DMS53 (cell line): ENCODE measurements around the gene PINLYP.

ENCODE experiments used
- DNase-seq: peaks from one replicate; lab custom pipeline; 2025; lab: John Stamatoyannopoulos, UW

PINLYP gene

GRCh38 chr19:43606569-43607229 lies 31.1 kb downstream of the PINLYP start:
- no peak for DNase-seq

GRCh38 chr19:43607238-43608205 lies 31.9 kb downstream of the PINLYP start:
- no peak for DNase-seq

GRCh38 chr19:43609872-43610271 lies 34.3 kb downstream of the PINLYP start:
- DNase-seq: no peak

GRCh38 chr19:43610493-43610892 lies 34.9 kb downstream of the PINLYP start:
- no peak for DNase-seq

GRCh38 chr19:43611788-43612187 lies 36.2 kb downstream of the PINLYP start, which contains the start of gene SRRM5:
Gene SRRM5, plus strand, starts transcription at chr19:43612088. Its CDS starts 34 bp downstream, at chr19:43612122.
- no peak for DNase-seq

GRCh38 chr19:43612374-43612773 lies 36.8 kb downstream of the PINLYP start:
- no peak for DNase-seq

GRCh38 chr19:43616306-43616705 lies 40.7 kb downstream of the PINLYP start:
- no peak for DNase-seq

- no peak for DNase-seq
Observed at GRCh38 chr19:43616954-43617353, 41.4 kb downstream of the PINLYP start.

GRCh38 chr19:43618921-43619261 lies 43.3 kb downstream of the PINLYP start:
- DNase-seq: no peak

- DNase-seq: peak; percentile 97
Observed at GRCh38 chr19:43619262-43620060, 43.9 kb downstream of the PINLYP start, which contains the start of gene ZNF428. Gene ZNF428, minus strand, starts transcription at chr19:43619629. Its CDS starts 5,325 bp downstream, at chr19:43614304.

GRCh38 chr19:43620061-43621001 lies 44.7 kb downstream of the PINLYP start:
- DNase-seq: no peak

GRCh38 chr19:43622070-43622469 lies 46.5 kb downstream of the PINLYP start:
- no peak for DNase-seq

- no peak for DNase-seq
Observed at GRCh38 chr19:43622956-43623355, 47.4 kb downstream of the PINLYP start.

GRCh38 chr19:43623889-43624670 lies 48.5 kb downstream of the PINLYP start:
- no peak for DNase-seq

- DNase-seq: no peak
Observed at GRCh38 chr19:43624933-43625332, 49.3 kb downstream of the PINLYP start.

- no peak for DNase-seq
Observed at GRCh38 chr19:43625918-43626579, 50.4 kb downstream of the PINLYP start.

- DNase-seq: no peak
Observed at GRCh38 chr19:43626838-43627237, 51.2 kb downstream of the PINLYP start.

- no peak for DNase-seq
Observed at GRCh38 chr19:43628646-43629326, 53.2 kb downstream of the PINLYP start.

- DNase-seq: no peak
Observed at GRCh38 chr19:43631491-43631890, 55.9 kb downstream of the PINLYP start.
